Upper lobe of left lung (tissue), 4 donors: ENCODE results near the gene CDCA4.

Experiments used
- CTCF ChIP-seq, 6 experiments: fragments of 450-650 bp in 4 of 6; fragments of 200-600 bp in 2 of 6; sonication (generic) in 2 of 6; IDR thresholded peaks; one replicate each; pipeline ENCODE4 v1.5.1; 2016 to 2019; ENCODE audit warnings: antibody characterized with exemption in 6 of 6
- EP300 ChIP-seq, 4 donors: sonication (generic); formaldehyde crosslinking; IDR thresholded peaks; one replicate each; pipeline ENCODE4 v1.5.1; 2017; ENCODE audit warnings: antibody characterized with exemption in 4 of 4, control low read depth in 2 of 4
- POLR2A ChIP-seq, 4 donors: fragments of 450-650 bp; IDR thresholded peaks; one replicate each; pipeline ENCODE4 v1.5.1; 2016 to 2017; ENCODE audit warnings: antibody characterized with exemption in 4 of 4, mild to moderate bottlenecking in 2 of 4

- TF ChIP-seq POLR2A (IDR thresholded peaks at IDR 0.05) (no peak), CTCF (IDR thresholded peaks at IDR 0.05) (no peak), EP300 (IDR thresholded peaks at IDR 0.05) (no peak)
Observed at GRCh38 chr14:105039458-105040205, 18.7 kb upstream of the CDCA4 start.
